Adipocyte (in vitro differentiated cells): ENCODE results near the gene C1GALT1.

ENCODE experiments used
- DNase-seq: peaks from one replicate; pipeline ENCODE4 v3.0.0-alpha.2; 2015; ENCODE audit warnings: low read depth
- H3K27me3 ChIP-seq: replicated peaks from 2 replicates; pipeline ENCODE4 v1.7.0; 2013; ENCODE audit warnings: mild to moderate bottlenecking, low read length, moderate library complexity; ENCODE audit not compliant: control insufficient read depth, insufficient read depth
- H3K36me3 ChIP-seq: 2 replicates; pipeline ENCODE4 v1.7.0; 2013; ENCODE audit warnings: low read length, mild to moderate bottlenecking, moderate library complexity; ENCODE audit not compliant: control insufficient read depth, insufficient read depth, severe bottlenecking
- H3K4me1 ChIP-seq: 2 replicates; pipeline ENCODE4 v1.7.0; 2013; ENCODE audit warnings: mild to moderate bottlenecking, low read length, moderate library complexity; ENCODE audit not compliant: control insufficient read depth, insufficient read depth
- H3K4me3 ChIP-seq: 2 replicates; pipeline ENCODE4 v1.7.0; 2013; ENCODE audit warnings: mild to moderate bottlenecking, low read length, moderate library complexity
- H3K9ac ChIP-seq: 2 replicates; pipeline ENCODE4 v1.7.0; 2013; ENCODE audit warnings: mild to moderate bottlenecking, low read length, moderate library complexity
- H3K9me3 ChIP-seq: 2 replicates; pipeline ENCODE4 v1.7.0; 2013; ENCODE audit warnings: mild to moderate bottlenecking, low read length, moderate library complexity; ENCODE audit not compliant: control insufficient read depth

C1GALT1 gene

GRCh38 chr7:7173956-7174632 is 8.2 kb upstream of the C1GALT1 start:
- no peak overlapping the region for H3K9ac ChIP-seq
- H3K4me3 ChIP-seq = no peak overlapping the region
- H3K36me3 ChIP-seq = peaks cover 5% of the 10 kb centered on the region
- peaks cover 53% of the 10 kb centered on the region for H3K9me3 ChIP-seq
- DNase-seq = no peak
- H3K27me3 ChIP-seq = no peaks in the 10 kb centered on the region
- peaks cover 29% of the 10 kb centered on the region for H3K4me1 ChIP-seq

DNA sequence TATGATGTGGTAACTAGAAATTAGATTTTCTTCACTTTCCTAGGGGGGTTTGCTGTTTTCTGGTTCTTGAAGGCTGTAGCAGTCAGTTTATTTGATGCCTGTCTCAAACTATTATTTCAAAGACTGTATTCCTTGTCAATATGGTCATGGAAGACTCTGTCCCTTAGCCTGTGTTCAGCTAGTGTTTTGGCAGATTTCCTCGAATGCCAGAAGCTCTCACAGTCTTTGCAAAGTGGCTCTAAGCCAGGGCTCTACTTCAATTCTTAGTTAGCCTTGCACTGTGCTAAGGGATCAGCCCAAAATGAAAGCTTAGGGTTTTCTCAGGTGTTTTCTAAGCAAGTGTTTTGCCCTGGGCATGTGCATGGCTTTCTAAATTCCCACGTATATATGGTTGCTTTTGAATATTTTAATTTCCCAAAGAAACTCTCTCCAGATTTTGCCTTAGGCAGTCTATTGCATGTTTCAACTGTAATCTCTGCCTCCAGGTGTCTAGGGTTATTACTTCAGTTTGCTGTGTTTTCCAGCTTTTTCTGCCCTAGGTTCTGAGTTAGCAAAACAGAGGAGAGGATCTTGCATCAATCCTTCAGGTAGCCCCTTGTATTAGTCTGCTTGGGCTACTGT is 7.2 kb upstream of the C1GALT1 start:
- Histone ChIP-seq H3K9me3 (peaks cover 45% of the 10 kb centered on the region), H3K4me1 (peaks cover 29% of the 10 kb centered on the region), H3K36me3 (peaks cover 5% of the 10 kb centered on the region), H3K4me3 (peak overlapping the region; percentile 1), H3K9ac (no peak overlapping the region), H3K27me3 (no peaks in the 10 kb centered on the region)
- peak; percentile 13 for DNase-seq

DNA sequence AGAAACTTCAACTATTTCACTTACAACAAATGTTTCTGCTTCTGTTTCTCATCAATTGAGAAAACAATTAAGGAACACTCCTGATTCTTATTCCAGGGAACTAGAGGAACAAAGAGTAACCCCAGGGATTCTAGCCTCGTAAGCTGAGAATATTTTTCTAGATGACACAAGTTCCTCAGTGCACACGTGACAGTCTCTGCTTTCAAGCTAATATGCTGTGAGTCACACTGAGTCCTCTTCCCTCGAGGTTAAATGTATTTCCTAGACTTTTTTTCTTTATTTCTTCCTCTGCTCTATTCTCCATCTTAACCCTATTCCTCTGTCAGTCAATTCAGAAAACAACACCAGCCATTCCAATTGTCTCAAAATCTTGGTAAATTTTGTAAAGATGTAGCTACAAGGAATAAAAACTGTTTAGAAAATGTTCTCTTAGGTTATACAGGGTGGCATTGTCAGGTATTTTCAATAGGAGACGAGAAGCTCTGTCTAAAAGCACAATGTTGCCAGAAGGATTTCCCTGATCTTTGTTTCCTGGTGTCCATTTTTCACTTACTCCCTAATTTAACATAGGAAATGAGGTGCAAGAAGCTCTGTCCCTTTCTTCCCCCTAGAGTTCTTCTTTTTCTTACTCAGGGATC is 5.8 kb upstream of the C1GALT1 start:
- Histone ChIP-seq H3K36me3 (peaks cover 5% of the 10 kb centered on the region), H3K27me3 (no peaks in the 10 kb centered on the region), H3K4me1 (peaks cover 35% of the 10 kb centered on the region), H3K4me3 (peak overlapping the region; percentile 25), H3K9ac (peak overlapping the region; percentile 43), H3K9me3 (peaks cover 35% of the 10 kb centered on the region)
- peak; percentile 91 for DNase-seq

DNA sequence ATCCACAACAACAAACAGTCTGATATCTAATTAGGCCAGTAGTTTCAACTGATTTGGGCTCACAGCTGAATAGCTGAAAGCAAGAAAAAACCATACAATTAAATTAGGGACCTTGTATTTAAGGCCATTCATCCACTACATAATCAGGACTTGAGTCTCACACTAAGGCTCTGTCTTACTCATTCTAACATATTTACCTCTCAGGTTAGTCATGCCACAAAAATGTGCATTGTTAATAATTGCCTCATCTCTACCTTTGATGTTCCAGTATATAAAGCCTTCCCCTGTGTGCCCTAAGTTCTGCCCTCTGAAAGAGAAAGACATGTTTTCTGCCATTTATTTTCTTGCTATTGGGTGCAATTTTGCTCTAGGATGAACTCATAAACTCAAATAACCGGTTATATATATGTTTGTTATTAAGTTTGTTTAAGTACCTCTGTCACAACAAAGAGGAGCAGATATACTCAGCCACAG is 5.3 kb upstream of the C1GALT1 start:
- Histone ChIP-seq H3K4me3 (peak overlapping the region; percentile 25), H3K27me3 (no peaks in the 10 kb centered on the region), H3K9me3 (peaks cover 29% of the 10 kb centered on the region), H3K36me3 (peaks cover 5% of the 10 kb centered on the region), H3K4me1 (peaks cover 37% of the 10 kb centered on the region), H3K9ac (peak overlapping the region; percentile 43)
- DNase-seq = peak; percentile 55

GRCh38 chr7:7178081-7178480 is 4.3 kb upstream of the C1GALT1 start:
- no peak overlapping the region for H3K4me3 ChIP-seq
- no peaks in the 10 kb centered on the region for H3K27me3 ChIP-seq
- peaks cover 19% of the 10 kb centered on the region for H3K9me3 ChIP-seq
- no peak overlapping the region for H3K9ac ChIP-seq
- H3K36me3 ChIP-seq = no peaks in the 10 kb centered on the region
- H3K4me1 ChIP-seq = peaks cover 37% of the 10 kb centered on the region
- peak; percentile 30 for DNase-seq

DNA sequence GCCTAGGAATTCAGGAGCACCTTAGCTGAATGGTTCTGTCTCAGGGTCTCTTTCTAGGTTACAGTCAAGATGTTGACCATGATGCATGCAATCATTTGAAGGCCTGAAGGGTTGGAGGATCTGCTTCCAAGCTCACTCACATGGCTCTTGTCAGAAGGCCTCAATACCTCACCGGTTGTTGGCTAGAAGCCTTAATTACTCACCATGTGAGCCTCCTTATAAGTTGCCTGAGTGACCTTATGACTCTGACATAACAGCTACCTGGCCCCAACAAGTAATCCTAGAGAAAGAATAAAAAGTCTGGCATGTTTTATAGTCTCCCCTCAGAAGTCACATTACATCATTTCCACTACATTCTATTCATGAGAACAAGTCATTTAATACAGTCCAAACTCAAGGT is 3.4 kb upstream of the C1GALT1 start:
- no peak for DNase-seq
- H3K4me1 ChIP-seq = peaks cover 37% of the 10 kb centered on the region
- peaks cover 15% of the 10 kb centered on the region for H3K9me3 ChIP-seq
- H3K4me3 ChIP-seq = no peak overlapping the region
- no peaks in the 10 kb centered on the region for H3K27me3 ChIP-seq
- H3K36me3 ChIP-seq = no peaks in the 10 kb centered on the region
- no peak overlapping the region for H3K9ac ChIP-seq

DNA sequence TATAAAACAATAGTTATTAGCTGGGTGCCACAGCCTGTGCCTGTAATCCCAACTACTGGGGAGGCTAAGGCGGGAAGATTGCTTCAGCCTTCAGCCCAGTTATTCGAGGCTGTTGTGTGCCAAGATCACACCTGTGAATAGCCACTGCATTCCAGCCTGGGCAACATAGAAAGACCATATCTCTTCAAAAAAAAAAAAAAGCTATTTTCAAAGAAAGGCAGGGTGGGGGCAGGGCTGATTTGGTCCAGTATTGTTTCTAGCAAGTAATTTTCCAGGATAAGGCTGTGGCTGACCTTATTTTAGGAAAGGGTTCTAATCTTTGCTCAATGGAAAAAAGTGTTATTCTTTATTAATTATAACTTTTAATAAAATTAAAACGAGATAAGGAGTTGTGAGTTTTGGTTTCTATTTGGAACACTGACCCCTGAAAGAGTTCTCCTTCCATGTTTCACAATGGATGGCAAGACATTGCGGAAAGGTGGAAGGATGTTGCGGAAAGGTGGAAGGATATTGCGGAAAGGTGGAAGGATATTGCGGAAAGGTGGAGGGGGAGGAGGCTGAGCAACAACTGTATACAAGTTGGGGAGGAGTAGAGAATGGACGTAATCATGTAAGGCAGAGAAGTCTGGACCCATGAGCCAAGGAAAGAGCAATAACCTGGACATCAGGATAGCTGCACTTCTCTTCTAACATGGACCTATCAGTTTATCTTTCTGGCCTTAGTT is 1.5 kb upstream of the C1GALT1 start:
- Histone ChIP-seq H3K36me3 (no peaks in the 10 kb centered on the region), H3K4me3 (peak overlapping the region; percentile 87), H3K9me3 (no peaks in the 10 kb centered on the region), H3K4me1 (peaks cover 42% of the 10 kb centered on the region), H3K9ac (peak overlapping the region; percentile 90), H3K27me3 (no peaks in the 10 kb centered on the region)
- DNase-seq = no peak

DNA sequence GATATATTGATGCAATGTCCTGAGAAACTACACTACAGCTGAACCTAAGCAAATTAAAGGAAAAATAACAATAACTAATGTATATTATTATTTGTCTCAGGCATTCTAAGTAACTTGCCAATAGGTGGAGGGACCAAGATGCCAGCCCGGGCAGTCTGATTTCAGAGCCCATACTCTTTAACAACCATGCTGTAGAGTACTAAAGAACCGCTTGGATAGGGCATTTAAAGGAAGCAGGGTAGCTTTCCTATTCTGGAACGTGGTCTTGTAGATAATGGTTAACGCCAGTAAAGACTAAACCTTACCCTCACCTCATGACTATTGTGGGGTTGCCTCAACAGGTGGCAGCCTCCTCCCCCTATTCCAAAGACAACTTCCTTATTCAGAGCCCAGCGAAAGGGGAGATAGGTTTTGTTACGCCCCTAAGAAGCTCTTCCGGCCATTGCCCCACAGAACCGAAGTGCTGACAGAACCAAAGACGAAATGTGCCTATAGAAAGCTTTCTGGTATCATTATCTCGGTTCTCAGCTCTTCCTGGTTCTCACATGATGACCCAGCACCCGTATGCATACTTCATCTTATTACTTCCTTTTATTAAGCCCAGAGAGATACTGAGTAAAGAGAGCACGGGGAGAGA is 707 bp upstream of the C1GALT1 start:
- Histone ChIP-seq H3K4me3 (peak overlapping the region; percentile 87), H3K4me1 (peaks cover 37% of the 10 kb centered on the region), H3K36me3 (no peaks in the 10 kb centered on the region), H3K9me3 (no peaks in the 10 kb centered on the region), H3K27me3 (no peaks in the 10 kb centered on the region), H3K9ac (peak overlapping the region; percentile 90)
- DNase-seq = peak; percentile 66

- H3K4me3 ChIP-seq = peak overlapping the region; percentile 87
- no peaks in the 10 kb centered on the region for H3K9me3 ChIP-seq
- peaks cover 21% of the 10 kb centered on the region for H3K4me1 ChIP-seq
- H3K9ac ChIP-seq = peak overlapping the region; percentile 96
- H3K27me3 ChIP-seq = no peaks in the 10 kb centered on the region
- peak; percentile 68 for DNase-seq
- no peaks in the 10 kb centered on the region for H3K36me3 ChIP-seq
Observed at GRCh38 chr7:7183061-7183837, 905 bp downstream of the C1GALT1 start.

DNA sequence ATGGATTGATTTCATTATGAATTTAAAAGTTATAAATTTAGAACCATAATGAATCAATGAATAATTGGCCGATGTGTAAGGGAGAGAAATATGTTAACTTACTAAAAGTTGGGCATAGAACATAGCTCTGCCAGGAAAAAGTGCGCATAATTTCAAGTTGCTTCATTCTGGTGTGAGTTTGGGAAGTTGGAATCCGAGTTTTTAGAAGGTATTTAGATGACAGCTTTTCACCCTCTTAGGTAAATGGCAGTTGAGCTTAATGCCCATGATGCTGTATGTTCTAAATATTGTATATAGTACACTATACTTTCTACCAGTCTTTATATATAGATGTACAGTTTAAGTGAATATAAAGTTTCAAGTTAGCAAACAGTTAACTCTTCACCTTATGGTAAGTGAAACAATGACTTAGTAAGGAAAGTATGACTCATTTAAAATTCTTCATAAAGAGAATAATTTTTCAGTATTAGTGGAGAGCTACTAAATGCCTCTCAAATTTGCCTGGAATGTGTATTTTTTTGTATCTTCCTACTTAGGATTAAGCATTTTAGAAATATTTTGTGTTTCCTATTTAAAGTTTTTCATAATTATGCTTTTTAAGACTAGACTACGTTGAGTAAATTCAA is 1.6 kb downstream of the C1GALT1 start:
- no peaks in the 10 kb centered on the region for H3K9me3 ChIP-seq
- peak; percentile 41 for DNase-seq
- no peaks in the 10 kb centered on the region for H3K36me3 ChIP-seq
- H3K4me1 ChIP-seq = peaks cover 24% of the 10 kb centered on the region
- H3K9ac ChIP-seq = peak overlapping the region; percentile 96
- H3K4me3 ChIP-seq = peak overlapping the region; percentile 87
- no peaks in the 10 kb centered on the region for H3K27me3 ChIP-seq
